ENCODE data around the gene ELMO3. TPM values are rescaled to one million over a fixed set of nuclear protein-coding genes. Genes with fewer than 3 reads are reported as not detected.

Gene ELMO3
- total and polyA plus RNA-seq, 2 donors from 2014 or later, result 24.2 to 33.1 TPM

- Histone ChIP-seq H3K27me3 (ENCODE audit: control insufficient read depth, insufficient read depth, low read length) (peaks cover 5% of the 10 kb centered on the region), H3K36me3 (ENCODE audit: control insufficient read depth in 2 of 3, insufficient read depth in 3 of 3, low read length in 3 of 3) (peaks cover 2 to 20% (median 13%) of the 10 kb centered on the region in 3 donors), H3K27ac (ENCODE audit: low read depth in 2 of 2, low read length in 2 of 2) (peak overlapping the region; percentile 80 to 85), H3K4me3 (ENCODE audit: low read length in 3 of 3) (peak overlapping the region in 2 of 3 donors; percentile 60 to 75), H3K9me3 (ENCODE audit: control insufficient read depth in 2 of 3, insufficient read depth in 1 of 3, low read length in 3 of 3) (no peaks in the 10 kb centered on the region), H3K9ac (ENCODE audit: low read length in 3 of 3) (peak overlapping the region in 2 of 3 donors; percentile 55 to 84), H3K4me1 (ENCODE audit: control insufficient read depth in 2 of 3, insufficient read depth in 2 of 3, low read depth in 1 of 3, low read length in 3 of 3) (peaks cover 0 to 17% (median 0%) of the 10 kb centered on the region in 3 donors)
- DNase-seq (peak; percentile 71 to 92 (median 85)), FAIRE-seq (no peak)
- TF ChIP-seq CTCF (IDR thresholded peaks at IDR 0.05; ENCODE audit: borderline replicate concordance, extremely low read depth, insufficient read depth), result no peak
- intact Hi-C loops (cut with DNase I), result no loop called here
These were observed 48.7 kb upstream of the ELMO3 start for GRCh38 chr16:67150047-67150832.

GRCh38 chr16:67150833-67151396 is 48.0 kb upstream of the ELMO3 start, which contains the start of gene B3GNT9:
B3GNT9 (minus strand) TSS chr16:67150998; CDS start chr16:67150485, 513 bp downstream.
- Histone ChIP-seq H3K27me3 (ENCODE audit: control insufficient read depth, insufficient read depth, low read length) (peaks cover 10% of the 10 kb centered on the region), H3K4me1 (ENCODE audit: control insufficient read depth in 2 of 3, insufficient read depth in 2 of 3, low read depth in 1 of 3, low read length in 3 of 3) (peaks cover 0 to 22% (median 0%) of the 10 kb centered on the region in 3 donors), H3K9ac (ENCODE audit: low read length in 3 of 3) (peak within 1 kb of the TSS in 2 of 3 donors; percentile 55 to 84), H3K4me3 (ENCODE audit: low read length in 3 of 3) (peak within 1 kb of the TSS; percentile 51 to 75 (median 60)), H3K36me3 (ENCODE audit: control insufficient read depth in 2 of 3, insufficient read depth in 3 of 3, low read length in 3 of 3) (peaks cover 0 to 13% (median 8%) of the 10 kb centered on the region in 3 donors), H3K9me3 (ENCODE audit: control insufficient read depth in 2 of 3, insufficient read depth in 1 of 3, low read length in 3 of 3) (no peaks in the 10 kb centered on the region), H3K27ac (ENCODE audit: low read depth in 2 of 2, low read length in 2 of 2) (peak within 1 kb of the TSS; percentile 80 to 85)
- no peak for TF ChIP-seq CTCF (IDR thresholded peaks at IDR 0.05; ENCODE audit: borderline replicate concordance, extremely low read depth, insufficient read depth)
- intact Hi-C loops (cut with DNase I), result no loop called here
- FAIRE-seq, result no peak
- peak; percentile 71 to 94 (median 81) for DNase-seq

GRCh38 chr16:67151431-67152097 is 47.4 kb upstream of the ELMO3 start:
- Histone ChIP-seq H3K27me3 (ENCODE audit: control insufficient read depth, insufficient read depth, low read length) (peaks cover 16% of the 10 kb centered on the region), H3K27ac (ENCODE audit: low read depth in 2 of 2, low read length in 2 of 2) (peak overlapping the region in 1 of 2 donors; percentile 85), H3K4me1 (ENCODE audit: control insufficient read depth in 2 of 3, insufficient read depth in 2 of 3, low read depth in 1 of 3, low read length in 3 of 3) (peaks cover 0 to 25% (median 0%) of the 10 kb centered on the region in 3 donors), H3K9ac (ENCODE audit: low read length in 3 of 3) (no peak overlapping the region), H3K36me3 (ENCODE audit: control insufficient read depth in 2 of 3, insufficient read depth in 3 of 3, low read length in 3 of 3) (peaks cover 0 to 8% (median 7%) of the 10 kb centered on the region in 3 donors), H3K9me3 (ENCODE audit: control insufficient read depth in 2 of 3, insufficient read depth in 1 of 3, low read length in 3 of 3) (no peaks in the 10 kb centered on the region), H3K4me3 (ENCODE audit: low read length in 3 of 3) (peak overlapping the region in 2 of 3 donors; percentile 60 to 75)
- TF ChIP-seq CTCF (IDR thresholded peaks at IDR 0.05; ENCODE audit: borderline replicate concordance, extremely low read depth, insufficient read depth), result no peak
- peak in 1 of 5 donors; percentile 26 for DNase-seq
- intact Hi-C loops (cut with DNase I), result no loop called here
- no peak for FAIRE-seq
